Ovary (tissue), 9 donors: ENCODE data around the gene COL25A1. TPM values are rescaled to one million over a fixed set of nuclear protein-coding genes. Genes with fewer than 3 reads are reported as not detected.

Source experiments
- DNase-seq, 5 donors: peaks; one replicate each; pipeline ENCODE4 v3.0.0-alpha.2; 2019 to 2020
- H3K27ac ChIP-seq, 2 donors: fragments of 200-600 bp; one replicate each; pipeline versions ENCODE4 v1.5.1 to v1.8.0; 2019 to 2022
- H3K27me3 ChIP-seq: fragments of 200-600 bp; one replicate; pipeline ENCODE4 v1.8.0; 2022
- H3K36me3 ChIP-seq: fragments of 200-600 bp; sonication (generic); one replicate; pipeline ENCODE4 v1.5.1; 2019
- H3K4me1 ChIP-seq: one replicate; pipeline ENCODE4 v1.8.1; 2013; ENCODE audit warnings: mild to moderate bottlenecking, moderate library complexity; ENCODE audit not compliant: insufficient read depth
- H3K4me3 ChIP-seq: fragments of 200-600 bp; sonication (generic); one replicate; pipeline ENCODE4 v1.5.1; 2017
- H3K9me3 ChIP-seq, 2 donors: fragments of 200-600 bp in 1 of 2; sonication (generic) in 1 of 2; one replicate each; pipeline versions ENCODE4 v1.5.1 to v1.8.1; 2013 to 2019; ENCODE audit warnings: mild to moderate bottlenecking in 1 of 2, moderate library complexity in 1 of 2
- CTCF ChIP-seq, 3 donors: fragments of 450-650 bp in 2 of 3; fragments of 200-600 bp in 1 of 3; IDR thresholded peaks; one replicate each; pipeline versions ENCODE4 v1.5.1 to v1.8.0; 2016 to 2022; ENCODE audit warnings: antibody characterized with exemption in 3 of 3, mild to moderate bottlenecking in 1 of 3
- EP300 ChIP-seq: sonication (generic); formaldehyde crosslinking; IDR thresholded peaks from one replicate; pipeline ENCODE4 v1.6.1; 2017; ENCODE audit warnings: antibody characterized with exemption
- POLR2A ChIP-seq: fragments of 450-650 bp; IDR thresholded peaks from one replicate; pipeline ENCODE4 v1.6.1; 2017; ENCODE audit warnings: antibody characterized with exemption, mild to moderate bottlenecking, moderate library complexity
- WGBS, 3 donors: extraction: QIAGEN DNeasy Blood & Tissue Kit in 1 of 3; methylation state at CpG; one replicate each; pipeline versions ENCODE4 v1.1.5 to v1.1.7; 2013 to 2017; 5-methylcytosine and 5-hydroxymethylcytosine counted together
- intact Hi-C, 4 donors: fragments of 100-400 bp; cut with DNase I; formaldehyde crosslinking; loops; one replicate each; pipeline versions ENCODE4 v1.11.0 to v1.15.1; 2022 to 2023
- polyA plus RNA-seq, 2 donors: library from polyadenylated mRNA; stranded (reverse); fragments of 200-250 nt in 1 of 2; fragments of 350-450 nt in 1 of 2; fragmentation: Illumina TruSeq in 1 of 2; extraction: RNeasy Lipid Tissue Mini Kit (QIAGEN cat#74804) in 1 of 2; gene quantifications; one replicate each; pipeline ENCODE4 v1.2.3, GENCODE V29; 2013 to 2014
- total RNA-seq, 7 donors: library from RNA; depleted of rRNA in 2 of 7; stranded (reverse); fragments of >200 nt in 2 of 7; fragmentation: NEBNext Ultra II Directional in 3 of 7; extraction: Animal tissue kit (Norgen Biotek cat#: 25700) in 3 of 7; gene quantifications; one replicate each; pipeline versions ENCODE4 v1.1.0 to v1.2.4, GENCODE V29; 2016 to 2023
- donor health status: DM: no; HTN: no; CAD: no; lungs with moderate emphysema.
- donor health status: DM: no; HTN: no; CAD: no.
- donor health status: Bipolar disorder and iron deficiency.
- donor health status: DM: yes; HTN: yes; CAD: no.
- donor health status: DM: no; HTN: no; CAD: no.
- donor health status: DM: yes; HTN: yes; CAD: no.

Gene COL25A1
- total and polyA plus RNA-seq, 9 donors = 0.25 to 3.2 (median 0.77) TPM

DNA sequence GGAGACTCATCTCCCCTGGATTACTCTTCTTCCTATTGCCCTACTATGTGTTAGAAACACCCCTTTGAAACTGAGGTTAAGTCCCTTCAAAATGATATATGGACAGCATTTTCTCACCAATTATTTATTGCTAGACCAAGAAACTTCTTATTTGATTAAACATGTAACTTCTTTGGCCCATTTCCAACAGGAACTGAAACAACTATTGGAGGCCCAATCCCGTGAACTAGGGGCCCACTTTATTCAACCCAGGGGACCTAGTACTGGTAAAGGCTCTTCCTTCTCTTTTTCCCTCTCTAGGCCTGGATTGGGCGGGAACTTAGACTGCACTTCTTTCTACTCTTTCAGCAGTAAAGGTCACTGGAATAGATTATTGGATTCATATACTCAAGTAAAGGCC lies 16.7 kb upstream of the COL25A1 start:
- TF ChIP-seq EP300 = no peak
- no peak for TF ChIP-seq CTCF (IDR thresholded peaks at IDR 0.05)
- no peak for TF ChIP-seq POLR2A
- peaks cover 0 to 3% of the 10 kb centered on the region in 2 donors for H3K9me3 ChIP-seq
- intact Hi-C loops = no loop called here
- no peaks in the 10 kb centered on the region for H3K27me3 ChIP-seq
- H3K27ac ChIP-seq = no peak overlapping the region
- no peak overlapping the region for H3K4me3 ChIP-seq
- H3K4me1 ChIP-seq = no peaks in the 10 kb centered on the region
- no peaks in the 10 kb centered on the region for H3K36me3 ChIP-seq
- DNase-seq = no peak
- WGBS, 3 donors = 78 to 84% (median 83%) methylated on average over 2 of the region's 2 CpGs

DNA sequence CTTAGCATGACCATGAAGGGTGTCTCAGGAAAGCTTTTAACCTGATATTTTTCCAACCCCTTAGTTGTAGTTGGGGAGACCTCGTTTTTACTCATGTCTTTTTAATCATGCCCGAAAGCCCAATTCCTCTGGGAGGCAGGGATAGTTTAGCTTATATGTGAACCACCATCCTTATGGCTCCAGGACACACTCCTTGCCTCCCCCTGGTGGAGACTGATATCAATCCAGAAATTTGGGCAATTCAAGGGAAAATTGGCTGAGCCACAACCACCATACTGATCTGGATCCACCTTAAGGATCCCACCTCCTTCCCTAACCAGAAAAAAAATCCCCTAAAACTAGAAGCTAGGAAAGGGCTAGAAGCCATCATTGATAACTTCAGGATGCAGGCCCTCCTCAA lies 13.4 kb upstream of the COL25A1 start:
- Histone ChIP-seq H3K27ac (no peak overlapping the region), H3K4me3 (no peak overlapping the region), H3K9me3 (peaks cover 0 to 3% of the 10 kb centered on the region in 2 donors), H3K36me3 (no peaks in the 10 kb centered on the region), H3K27me3 (no peaks in the 10 kb centered on the region), H3K4me1 (no peaks in the 10 kb centered on the region)
- DNase-seq = no peak
- 87 to 92% (median 92%) methylated on average over 2 of the region's 2 CpGs for WGBS, 3 donors
- intact Hi-C loops = no loop called here
- no peak for TF ChIP-seq EP300
- no peak for TF ChIP-seq POLR2A
- no peak for TF ChIP-seq CTCF (IDR thresholded peaks at IDR 0.05)

DNA sequence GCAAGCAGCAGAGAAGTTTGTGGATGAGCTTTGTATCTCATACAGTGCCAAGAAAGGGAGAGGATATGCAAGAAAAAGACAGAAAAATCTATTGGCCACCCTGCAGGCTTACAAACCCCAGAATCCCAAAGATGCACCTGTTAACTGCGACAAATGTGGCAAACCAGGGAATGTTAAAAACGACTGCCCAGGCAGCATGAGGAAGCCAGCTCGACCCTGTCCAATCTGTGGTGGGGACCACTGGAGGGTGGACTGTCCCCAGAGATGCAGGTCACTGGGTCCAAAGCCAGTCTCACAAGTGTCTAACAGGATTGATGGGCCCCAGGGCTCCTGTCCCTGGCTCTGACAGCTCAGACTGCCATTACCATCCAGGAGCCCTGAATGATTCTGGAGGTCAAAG lies 12.9 kb upstream of the COL25A1 start:
- Histone ChIP-seq H3K36me3 (no peaks in the 10 kb centered on the region), H3K27me3 (no peaks in the 10 kb centered on the region), H3K27ac (no peak overlapping the region), H3K9me3 (peaks cover 0 to 3% of the 10 kb centered on the region in 2 donors), H3K4me3 (no peak overlapping the region), H3K4me1 (no peaks in the 10 kb centered on the region)
- WGBS, 3 donors = 78 to 96% (median 94%) methylated on average over 3 of the region's 3 CpGs
- TF ChIP-seq CTCF (IDR thresholded peaks at IDR 0.05) = no peak
- no peak for TF ChIP-seq POLR2A
- no peak for TF ChIP-seq EP300
- no peak for DNase-seq
- intact Hi-C loops = no loop called here

- no peak for TF ChIP-seq CTCF (IDR thresholded peaks at IDR 0.05)
- TF ChIP-seq POLR2A = no peak
- TF ChIP-seq EP300 = no peak
- 92 to 94% (median 92%) methylated on average over 11 of the region's 11 CpGs for WGBS, 3 donors
- Histone ChIP-seq H3K4me1 (no peaks in the 10 kb centered on the region), H3K4me3 (no peak overlapping the region), H3K9me3 (peaks cover 0 to 3% of the 10 kb centered on the region in 2 donors), H3K27ac (no peak overlapping the region), H3K36me3 (no peaks in the 10 kb centered on the region), H3K27me3 (no peaks in the 10 kb centered on the region)
- no peak for DNase-seq
- intact Hi-C loops = no loop called here
These were observed 11.0 kb upstream of the COL25A1 start for GRCh38 chr4:109313168-109314133.
